D341Med (cell line): ENCODE measurements around the gene TSNAX.

ENCODE experiments used
- DNase-seq: peaks from one replicate; pipeline ENCODE4 v3.0.0; 2012; ENCODE audit warnings: low spot score

Gene TSNAX

GRCh38 chr1:231518485-231519034 is 9.9 kb upstream of the TSNAX start:
- no peak for DNase-seq

GRCh38 chr1:231519166-231519565 is 9.3 kb upstream of the TSNAX start:
- DNase-seq = no peak

GRCh38 chr1:231522038-231522437 is 6.4 kb upstream of the TSNAX start:
- DNase-seq = no peak

GRCh38 chr1:231522931-231523642 is 5.4 kb upstream of the TSNAX start:
- no peak for DNase-seq

GRCh38 chr1:231523816-231524215 is 4.7 kb upstream of the TSNAX start:
- DNase-seq = no peak

- no peak for DNase-seq
These were observed 1.9 kb upstream of the TSNAX start for GRCh38 chr1:231526536-231526935.

- no peak for DNase-seq
These were observed 790 bp upstream of the TSNAX start for GRCh38 chr1:231527586-231528171.

- DNase-seq = no peak
These were observed 4.8 kb downstream of the TSNAX start for GRCh38 chr1:231533240-231533639.

- DNase-seq = no peak
These were observed 6.3 kb downstream of the TSNAX start for GRCh38 chr1:231534703-231535159.

- no peak for DNase-seq
These were observed 7.6 kb downstream of the TSNAX start for GRCh38 chr1:231536099-231536498.

GRCh38 chr1:231540847-231541246 is 12.4 kb downstream of the TSNAX start:
- DNase-seq = no peak

GRCh38 chr1:231541842-231542241 is 13.4 kb downstream of the TSNAX start:
- DNase-seq = no peak

GRCh38 chr1:231544943-231545592 is 16.6 kb downstream of the TSNAX start:
- DNase-seq = no peak

GRCh38 chr1:231546693-231547092 is 18.2 kb downstream of the TSNAX start:
- peak; percentile 36 for DNase-seq

- no peak for DNase-seq
These were observed 21.4 kb downstream of the TSNAX start for GRCh38 chr1:231549733-231550447.

GRCh38 chr1:231550448-231550781 is 21.9 kb downstream of the TSNAX start:
- DNase-seq = peak; percentile 63

GRCh38 chr1:231553320-231553719 is 24.9 kb downstream of the TSNAX start:
- DNase-seq = no peak

GRCh38 chr1:231554969-231555368 is 26.5 kb downstream of the TSNAX start:
- no peak for DNase-seq

- DNase-seq = no peak
These were observed 28.9 kb downstream of the TSNAX start for GRCh38 chr1:231557411-231557810.

GRCh38 chr1:231557898-231558707 is 29.6 kb downstream of the TSNAX start:
- no peak for DNase-seq

GRCh38 chr1:231558708-231559185 is 30.3 kb downstream of the TSNAX start:
- DNase-seq = no peak
